ENCODE results near the gene OPCML. TPM values are rescaled to one million over a fixed set of nuclear protein-coding genes. Genes with fewer than 3 reads are reported as not detected.

OPCML gene
- total and polyA plus RNA-seq, 2 of the 13 experiments (the other 11 are each of a cell fraction or from before 2014, with no cell fraction given) = not detected

- Histone ChIP-seq H3K79me2 (ENCODE audit: insufficient read depth, low read length) (no peaks in the 10 kb centered on the region), H4K20me1 (ENCODE audit: insufficient read depth, low read length) (no peaks in the 10 kb centered on the region), H3K4me1 (ENCODE audit: insufficient read depth, low read length) (no peaks in the 10 kb centered on the region), H3K36me3 (replicated peaks in 1 of 2; ENCODE audit: control insufficient read depth in 1 of 2, insufficient read depth in 2 of 2, low read length in 2 of 2) (no peaks in the 10 kb centered on the region), H3K9ac (ENCODE audit: insufficient read depth, low read depth, low read length) (no peak overlapping the region), H3K4me2 (ENCODE audit: low read depth, low read length) (no peak overlapping the region), H3K27ac (ENCODE audit: extremely low read length, insufficient read depth, low read length) (no peak overlapping the region), H2AFZ (ENCODE audit: low read length) (no peak overlapping the region), H3K4me3 (replicated peaks in 1 of 3; ENCODE audit: insufficient read depth in 1 of 3, low read depth in 2 of 3, low read length in 3 of 3) (no peak overlapping the region), H3K27me3 (ENCODE audit: control insufficient read depth in 1 of 2, insufficient read depth in 2 of 2, low read length in 2 of 2) (peaks cover 0 to 9% of the 10 kb centered on the region in 2 experiments; a peak in 2 of 5 replicates), H3K9me3 (ENCODE audit: low read length) (no peaks in the 10 kb centered on the region)
- TF ChIP-seq ZNF724P (CRISPR knock-in tag; IDR thresholded peaks at IDR 0.05; ENCODE audit: borderline replicate concordance) (no peak), XBP1 (CRISPR knock-in tag; IDR thresholded peaks at IDR 0.05) (no peak), ZNF784 (CRISPR knock-in tag; IDR thresholded peaks at IDR 0.05; ENCODE audit: borderline replicate concordance) (no peak), SNAPC5 (CRISPR knock-in tag; IDR thresholded peaks at IDR 0.05; ENCODE audit: borderline replicate concordance) (no peak), MAZ (IDR thresholded peaks at IDR 0.05; ENCODE audit: borderline replicate concordance, low read depth, low read length) (no peak), MAZ (CRISPR knock-in tag; IDR thresholded peaks at IDR 0.05; ENCODE audit: low read depth) (no peak)
- TF ChIP-seq, protein P1, sequence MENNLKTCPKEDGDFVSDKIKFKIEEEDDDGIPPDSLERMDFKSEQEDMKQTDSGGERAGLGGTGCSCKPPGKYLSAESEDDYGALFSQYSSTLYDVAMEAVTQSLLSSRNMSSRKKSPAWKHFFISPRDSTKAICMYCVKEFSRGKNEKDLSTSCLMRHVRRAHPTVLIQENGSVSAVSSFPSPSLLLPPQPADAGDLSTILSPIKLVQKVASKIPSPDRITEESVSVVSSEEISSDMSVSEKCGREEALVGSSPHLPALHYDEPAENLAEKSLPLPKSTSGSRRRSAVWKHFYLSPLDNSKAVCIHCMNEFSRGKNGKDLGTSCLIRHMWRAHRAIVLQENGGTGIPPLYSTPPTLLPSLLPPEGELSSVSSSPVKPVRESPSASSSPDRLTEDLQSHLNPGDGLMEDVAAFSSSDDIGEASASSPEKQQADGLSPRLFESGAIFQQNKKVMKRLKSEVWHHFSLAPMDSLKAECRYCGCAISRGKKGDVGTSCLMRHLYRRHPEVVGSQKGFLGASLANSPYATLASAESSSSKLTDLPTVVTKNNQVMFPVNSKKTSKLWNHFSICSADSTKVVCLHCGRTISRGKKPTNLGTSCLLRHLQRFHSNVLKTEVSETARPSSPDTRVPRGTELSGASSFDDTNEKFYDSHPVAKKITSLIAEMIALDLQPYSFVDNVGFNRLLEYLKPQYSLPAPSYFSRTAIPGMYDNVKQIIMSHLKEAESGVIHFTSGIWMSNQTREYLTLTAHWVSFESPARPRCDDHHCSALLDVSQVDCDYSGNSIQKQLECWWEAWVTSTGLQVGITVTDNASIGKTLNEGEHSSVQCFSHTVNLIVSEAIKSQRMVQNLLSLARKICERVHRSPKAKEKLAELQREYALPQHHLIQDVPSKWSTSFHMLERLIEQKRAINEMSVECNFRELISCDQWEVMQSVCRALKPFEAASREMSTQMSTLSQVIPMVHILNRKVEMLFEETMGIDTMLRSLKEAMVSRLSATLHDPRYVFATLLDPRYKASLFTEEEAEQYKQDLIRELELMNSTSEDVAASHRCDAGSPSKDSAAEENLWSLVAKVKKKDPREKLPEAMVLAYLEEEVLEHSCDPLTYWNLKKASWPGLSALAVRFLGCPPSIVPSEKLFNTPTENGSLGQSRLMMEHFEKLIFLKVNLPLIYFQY (CRISPR knock-in tag; IDR thresholded peaks at IDR 0.05; ENCODE audit: borderline replicate concordance) = no peak
- TF ChIP-seq, protein P2, sequence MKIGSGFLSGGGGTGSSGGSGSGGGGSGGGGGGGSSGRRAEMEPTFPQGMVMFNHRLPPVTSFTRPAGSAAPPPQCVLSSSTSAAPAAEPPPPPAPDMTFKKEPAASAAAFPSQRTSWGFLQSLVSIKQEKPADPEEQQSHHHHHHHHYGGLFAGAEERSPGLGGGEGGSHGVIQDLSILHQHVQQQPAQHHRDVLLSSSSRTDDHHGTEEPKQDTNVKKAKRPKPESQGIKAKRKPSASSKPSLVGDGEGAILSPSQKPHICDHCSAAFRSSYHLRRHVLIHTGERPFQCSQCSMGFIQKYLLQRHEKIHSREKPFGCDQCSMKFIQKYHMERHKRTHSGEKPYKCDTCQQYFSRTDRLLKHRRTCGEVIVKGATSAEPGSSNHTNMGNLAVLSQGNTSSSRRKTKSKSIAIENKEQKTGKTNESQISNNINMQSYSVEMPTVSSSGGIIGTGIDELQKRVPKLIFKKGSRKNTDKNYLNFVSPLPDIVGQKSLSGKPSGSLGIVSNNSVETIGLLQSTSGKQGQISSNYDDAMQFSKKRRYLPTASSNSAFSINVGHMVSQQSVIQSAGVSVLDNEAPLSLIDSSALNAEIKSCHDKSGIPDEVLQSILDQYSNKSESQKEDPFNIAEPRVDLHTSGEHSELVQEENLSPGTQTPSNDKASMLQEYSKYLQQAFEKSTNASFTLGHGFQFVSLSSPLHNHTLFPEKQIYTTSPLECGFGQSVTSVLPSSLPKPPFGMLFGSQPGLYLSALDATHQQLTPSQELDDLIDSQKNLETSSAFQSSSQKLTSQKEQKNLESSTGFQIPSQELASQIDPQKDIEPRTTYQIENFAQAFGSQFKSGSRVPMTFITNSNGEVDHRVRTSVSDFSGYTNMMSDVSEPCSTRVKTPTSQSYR (CRISPR knock-in tag; IDR thresholded peaks at IDR 0.05; ENCODE audit: borderline replicate concordance) = no peak
- in situ Hi-C loops (cut with HindIII; ENCODE audit: extremely low pct_ligation_motif_present, low pct_unique_long_range_greater_than_20kb) (no loop called here), intact Hi-C loops (cut with micrococcal nuclease; ENCODE audit: unreplicated experiment) (no loop called here)
- POLR2A ChIA-PET = no interaction called here
- no CpG with 5 or more reads among the region's 2 CpGs for WGBS (ENCODE audit: low lambda C conversion rate)
- DNase-seq (ENCODE audit: low spot score) (no peak), ATAC-seq (no peak), FAIRE-seq (no peak)
- no TSS peak for BruUV-seq (replicated peaks)
- CTCF ChIA-PET (ENCODE audit: low intra/inter-chr PET ratio, low total read pairs) = interaction anchor here (0.6 kb wide), 1 partner anchor 63 kb away, joined by 4 read pairs; no protein-coding TSS in a partner anchor
Measured at GRCh38 chr11:133238027-133238426, 294.3 kb downstream of the OPCML start.

Measured in HepG2 (cell line).